ENCODE results near the gene LIFR. TPM values are rescaled to one million over a fixed set of nuclear protein-coding genes. Genes with fewer than 3 reads are reported as not detected.

LIFR gene
- total RNA-seq, 1 experiment from 2014 or later = 91.3 TPM

GRCh38 chr5:38455796-38456330, 100.6 kb downstream of the LIFR start:
- BruUV-seq (replicated peaks) = no TSS peak
- no peaks in the 10 kb centered on the region for H3K9me3 ChIP-seq (ENCODE audit: control insufficient read depth, insufficient read depth, low read depth, low read length)
- no peak overlapping the region for H3K27ac ChIP-seq (ENCODE audit: low read length)
- ChIA-PET POLR2A (no interaction called here), CTCF (interaction anchor here (1.0 kb wide), 1 partner anchor 14 kb away, joined by 3 read pairs; no protein-coding TSS in a partner anchor)
- in situ Hi-C loops (cut with HindIII; ENCODE audit: low pct_unique_long_range_greater_than_20kb, low sequenced_read_pairs) = no loop called here
- H3K4me1 ChIP-seq (ENCODE audit: control insufficient read depth, insufficient read depth, low read length) = no peaks in the 10 kb centered on the region
- H3K4me3 ChIP-seq (ENCODE audit: low read depth in 2 of 2, low read length in 2 of 2) = no peak overlapping the region
- DNase-seq (ENCODE audit: low read depth, low spot score) (no peak), ATAC-seq (no peak)
- TF ChIP-seq CTCF (IDR thresholded peaks at IDR 0.05) = no peak
- TF ChIP-seq POLR2AphosphoS5 (IDR thresholded peaks at IDR 0.05; ENCODE audit: low read depth, low read length) = no peak
- no peak for TF ChIP-seq SIN3A (IDR thresholded peaks at IDR 0.05; ENCODE audit: borderline replicate concordance, insufficient read depth, low read depth, low read length)
- TF ChIP-seq TCF7L2 (IDR thresholded peaks at IDR 0.05; ENCODE audit: low read depth, low read length) = no peak
- TF ChIP-seq, protein P1, sequence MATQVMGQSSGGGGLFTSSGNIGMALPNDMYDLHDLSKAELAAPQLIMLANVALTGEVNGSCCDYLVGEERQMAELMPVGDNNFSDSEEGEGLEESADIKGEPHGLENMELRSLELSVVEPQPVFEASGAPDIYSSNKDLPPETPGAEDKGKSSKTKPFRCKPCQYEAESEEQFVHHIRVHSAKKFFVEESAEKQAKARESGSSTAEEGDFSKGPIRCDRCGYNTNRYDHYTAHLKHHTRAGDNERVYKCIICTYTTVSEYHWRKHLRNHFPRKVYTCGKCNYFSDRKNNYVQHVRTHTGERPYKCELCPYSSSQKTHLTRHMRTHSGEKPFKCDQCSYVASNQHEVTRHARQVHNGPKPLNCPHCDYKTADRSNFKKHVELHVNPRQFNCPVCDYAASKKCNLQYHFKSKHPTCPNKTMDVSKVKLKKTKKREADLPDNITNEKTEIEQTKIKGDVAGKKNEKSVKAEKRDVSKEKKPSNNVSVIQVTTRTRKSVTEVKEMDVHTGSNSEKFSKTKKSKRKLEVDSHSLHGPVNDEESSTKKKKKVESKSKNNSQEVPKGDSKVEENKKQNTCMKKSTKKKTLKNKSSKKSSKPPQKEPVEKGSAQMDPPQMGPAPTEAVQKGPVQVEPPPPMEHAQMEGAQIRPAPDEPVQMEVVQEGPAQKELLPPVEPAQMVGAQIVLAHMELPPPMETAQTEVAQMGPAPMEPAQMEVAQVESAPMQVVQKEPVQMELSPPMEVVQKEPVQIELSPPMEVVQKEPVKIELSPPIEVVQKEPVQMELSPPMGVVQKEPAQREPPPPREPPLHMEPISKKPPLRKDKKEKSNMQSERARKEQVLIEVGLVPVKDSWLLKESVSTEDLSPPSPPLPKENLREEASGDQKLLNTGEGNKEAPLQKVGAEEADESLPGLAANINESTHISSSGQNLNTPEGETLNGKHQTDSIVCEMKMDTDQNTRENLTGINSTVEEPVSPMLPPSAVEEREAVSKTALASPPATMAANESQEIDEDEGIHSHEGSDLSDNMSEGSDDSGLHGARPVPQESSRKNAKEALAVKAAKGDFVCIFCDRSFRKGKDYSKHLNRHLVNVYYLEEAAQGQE (IDR thresholded peaks at IDR 0.05; ENCODE audit: insufficient read depth in 1 of 2, low read depth in 2 of 2, low read length in 1 of 2) = no peak
- intact Hi-C loops (cut with micrococcal nuclease; ENCODE audit: unreplicated experiment) = no loop called here
- H3K27me3 ChIP-seq (ENCODE audit: control insufficient read depth, insufficient read depth, low read length) = no peaks in the 10 kb centered on the region
- H3K36me3 ChIP-seq (ENCODE audit: control insufficient read depth, insufficient read depth, low read length) = no peaks in the 10 kb centered on the region

- H3K27ac ChIP-seq (ENCODE audit: low read length) = no peak overlapping the region
- H3K4me1 ChIP-seq (ENCODE audit: control insufficient read depth, insufficient read depth, low read length) = no peaks in the 10 kb centered on the region
- no peaks in the 10 kb centered on the region for H3K36me3 ChIP-seq (ENCODE audit: control insufficient read depth, insufficient read depth, low read length)
- TF ChIP-seq, protein P1 (IDR thresholded peaks at IDR 0.05; ENCODE audit: insufficient read depth in 1 of 2, low read depth in 2 of 2, low read length in 1 of 2) = no peak
- TF ChIP-seq CTCF (IDR thresholded peaks at IDR 0.05) (no peak), TCF7L2 (IDR thresholded peaks at IDR 0.05; ENCODE audit: low read depth, low read length) (no peak), SIN3A (IDR thresholded peaks at IDR 0.05; ENCODE audit: borderline replicate concordance, insufficient read depth, low read depth, low read length) (no peak), POLR2AphosphoS5 (IDR thresholded peaks at IDR 0.05; ENCODE audit: low read depth, low read length) (no peak)
- ATAC-seq = no peak
- no TSS peak for BruUV-seq (replicated peaks)
- in situ Hi-C loops (cut with HindIII; ENCODE audit: low pct_unique_long_range_greater_than_20kb, low sequenced_read_pairs) (no loop called here), intact Hi-C loops (cut with micrococcal nuclease; ENCODE audit: unreplicated experiment) (no loop called here)
- no peaks in the 10 kb centered on the region for H3K27me3 ChIP-seq (ENCODE audit: control insufficient read depth, insufficient read depth, low read length)
- no peaks in the 10 kb centered on the region for H3K9me3 ChIP-seq (ENCODE audit: control insufficient read depth, insufficient read depth, low read depth, low read length)
- CTCF ChIA-PET = interaction anchor here (0.6 to 0.8 kb wide), 2 partner anchors 12 to 35 kb away, joined by 3 read pairs; no protein-coding TSS in a partner anchor
- no peak for DNase-seq (ENCODE audit: low read depth, low spot score)
- POLR2A ChIA-PET = no interaction called here
- H3K4me3 ChIP-seq (ENCODE audit: low read depth in 2 of 2, low read length in 2 of 2) = no peak overlapping the region
These were observed 102.5 kb downstream of the LIFR start for GRCh38 chr5:38453921-38454320.
